GM18858 (cell line): ENCODE measurements around the gene MACROD2.
A peak's percentile ranks its signal among the peaks of the same experiment; 100 is the strongest.

Experiments
- ATAC-seq: cut with Tn5 transposase; IDR thresholded peaks from one replicate; pipeline ENCODE4 v1.9.1; 2021; ENCODE audit not compliant: unreplicated experiment

MACROD2 gene

DNA sequence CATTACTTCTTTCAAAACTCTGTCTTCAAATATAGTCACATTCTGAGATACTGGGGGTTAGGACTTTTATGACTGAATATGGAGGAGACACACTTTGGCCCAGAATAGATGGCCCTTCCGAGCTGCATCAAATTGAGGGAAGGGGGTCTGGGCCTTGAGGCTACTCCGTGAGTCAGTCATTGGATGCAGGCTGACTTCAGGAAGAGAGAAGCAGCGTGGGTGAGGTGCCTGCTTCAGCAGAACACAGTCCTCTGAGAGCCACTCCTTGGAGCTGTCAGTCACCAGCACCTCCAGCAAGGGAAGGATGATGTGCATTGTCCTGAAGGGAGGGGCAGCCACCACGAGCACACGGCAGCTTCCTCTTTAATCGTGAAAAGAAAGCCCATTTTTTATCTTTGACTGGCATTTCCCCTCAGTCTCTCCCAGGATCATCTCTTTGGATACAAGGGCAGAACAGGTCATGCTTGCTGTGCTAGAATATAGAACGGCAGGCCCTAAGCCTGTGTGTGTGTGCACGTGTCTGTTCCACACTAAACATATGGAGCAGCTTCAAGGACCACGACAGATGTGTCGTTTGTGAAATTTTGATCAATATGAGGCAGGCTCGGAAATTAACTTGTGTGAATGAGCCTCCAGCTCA, 1856.4 kb downstream of the MACROD2 start:
- ATAC-seq, result no peak

DNA sequence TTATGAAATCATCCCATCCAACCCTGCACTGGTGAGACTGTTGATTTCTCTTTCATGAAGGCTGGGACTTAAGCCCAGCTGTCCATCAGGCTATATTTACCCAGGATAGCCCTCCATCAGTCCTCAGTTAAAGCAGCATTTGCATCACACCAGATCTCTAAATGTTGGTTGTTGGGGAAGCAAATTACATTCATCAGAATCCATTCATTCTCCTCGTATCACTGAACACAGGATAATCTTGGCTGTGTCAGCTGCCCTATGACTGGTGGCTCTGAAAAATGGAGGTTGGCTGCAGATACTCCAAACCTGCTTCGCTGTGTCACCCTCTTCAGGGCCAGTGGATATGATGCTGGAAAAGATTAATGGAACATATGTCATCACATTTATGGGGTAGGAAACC, 1859.6 kb downstream of the MACROD2 start:
- ATAC-seq, result no peak

DNA sequence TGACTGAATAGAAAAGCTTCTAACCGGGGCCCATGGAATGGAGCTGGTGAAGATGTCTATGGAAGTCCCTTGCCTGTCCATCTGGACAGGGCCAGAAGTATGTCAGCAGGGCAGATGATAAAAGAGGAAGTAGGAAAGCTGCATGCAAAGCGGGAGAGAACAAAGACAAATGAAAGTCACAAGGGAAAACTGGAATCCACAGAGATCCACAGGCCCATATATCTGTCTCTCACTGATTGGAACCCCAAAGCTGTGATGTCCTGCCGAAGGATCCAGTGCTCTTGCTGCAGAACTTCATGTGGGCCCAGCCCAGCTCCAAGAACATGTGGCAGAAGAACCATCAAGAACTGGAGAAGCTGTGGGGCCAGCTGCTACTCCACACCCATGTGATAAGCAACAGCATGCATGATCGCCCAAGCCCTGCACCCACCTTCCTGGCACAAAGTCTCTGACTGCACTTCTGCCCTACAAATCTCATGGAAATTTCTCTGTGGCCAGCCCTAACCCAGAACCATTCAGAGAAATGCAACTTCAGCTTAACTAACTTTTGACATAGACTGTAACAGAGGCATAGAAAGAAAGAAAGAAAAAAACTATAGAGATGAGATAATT, 1862.0 kb downstream of the MACROD2 start:
- ATAC-seq, result peak; percentile 70

DNA sequence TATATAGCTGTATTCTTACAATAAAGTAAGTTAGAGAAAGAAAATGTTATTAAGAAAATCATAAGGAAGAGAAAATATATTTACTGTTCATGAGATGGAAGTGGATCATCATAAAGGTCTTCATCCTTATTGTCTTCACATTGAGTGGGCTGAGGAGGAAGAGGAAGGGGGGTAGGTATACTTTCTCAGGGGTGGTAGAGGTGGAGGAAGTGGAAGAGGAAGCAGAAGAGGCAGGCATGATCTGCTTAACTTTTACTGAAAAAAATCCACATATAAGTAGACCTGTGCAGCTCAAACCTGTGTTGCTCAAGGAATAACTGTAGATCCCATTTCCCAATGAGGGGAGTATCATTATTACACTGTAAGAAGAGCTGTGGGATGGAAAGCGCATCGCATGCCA, 1863.7 kb downstream of the MACROD2 start:
- no peak for ATAC-seq

DNA sequence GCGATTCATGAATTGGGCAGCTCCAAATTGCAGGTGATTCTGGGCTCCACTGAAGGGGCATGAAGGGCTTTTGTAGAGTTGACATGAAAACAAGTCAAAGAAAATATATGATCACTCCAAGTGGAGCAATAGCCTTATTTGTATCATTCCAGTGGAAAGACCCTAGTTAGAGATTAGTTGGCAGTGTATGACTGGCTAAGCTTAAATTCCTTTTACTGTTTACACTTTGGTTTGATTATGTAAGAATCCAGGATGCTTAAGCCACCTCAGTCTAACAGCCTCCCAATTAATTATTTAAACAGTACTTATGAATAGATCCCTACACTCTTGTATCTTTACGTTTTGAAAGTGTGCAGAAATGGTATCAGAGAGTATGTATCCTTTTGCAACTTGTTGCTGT, 1865.5 kb downstream of the MACROD2 start:
- ATAC-seq, result no peak

DNA sequence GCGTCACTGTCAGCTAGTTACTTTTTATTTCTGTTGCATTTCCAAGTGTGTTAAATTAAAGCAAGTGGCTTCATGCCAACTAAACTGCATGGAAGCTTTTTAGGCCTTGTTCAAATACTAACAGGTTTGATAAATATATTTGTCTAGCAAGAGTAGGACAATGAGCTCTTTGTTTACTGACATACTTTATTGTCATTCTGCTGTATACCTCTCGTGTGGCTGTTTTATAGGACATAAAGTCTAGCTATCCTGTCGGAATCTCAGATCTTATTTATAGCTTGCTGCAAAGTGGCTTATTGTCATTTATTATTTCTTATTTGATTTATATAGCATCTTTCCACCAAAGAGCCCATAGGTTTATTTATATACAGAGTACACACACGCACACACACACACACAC, 1866.9 kb downstream of the MACROD2 start:
- ATAC-seq, result no peak

DNA sequence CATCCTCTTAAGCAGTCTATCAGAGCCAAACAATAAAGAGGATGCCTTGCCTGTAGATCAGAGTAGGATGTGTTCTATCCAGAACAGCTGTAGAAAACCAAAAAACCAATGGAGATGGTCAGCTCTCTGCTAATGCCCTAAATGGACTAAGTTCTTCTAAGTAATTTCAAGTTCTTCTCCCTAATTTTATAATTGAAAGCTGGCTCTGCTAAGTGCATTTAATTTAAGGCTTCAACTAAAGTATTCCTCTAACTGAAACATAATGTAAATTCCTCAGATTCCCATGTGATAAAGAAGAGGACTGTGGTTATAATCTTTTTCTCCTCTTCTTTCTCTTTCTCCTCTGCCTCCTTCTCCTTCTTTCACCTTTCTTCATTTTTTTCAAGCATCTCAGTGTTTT, 1868.4 kb downstream of the MACROD2 start:
- no peak for ATAC-seq

DNA sequence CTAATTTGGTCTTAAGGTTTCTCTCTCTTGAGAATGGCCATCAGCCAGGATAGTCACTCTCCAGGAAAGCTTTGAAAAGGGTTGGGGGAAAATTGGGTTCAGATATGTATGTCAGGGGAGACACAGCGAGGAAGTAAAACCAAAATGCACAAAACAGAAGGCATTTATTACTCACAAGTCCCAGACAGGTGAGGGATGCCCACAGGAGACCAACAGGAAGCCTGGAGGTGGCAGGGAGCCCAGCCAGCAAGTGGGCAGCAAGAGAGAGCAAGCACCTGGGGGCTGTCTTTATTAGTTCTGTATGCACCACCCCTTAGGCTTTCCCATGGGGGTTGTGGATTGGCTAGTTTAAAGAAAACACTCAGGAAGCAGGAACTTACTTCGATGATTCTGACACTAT, 1870.2 kb downstream of the MACROD2 start:
- ATAC-seq, result no peak

DNA sequence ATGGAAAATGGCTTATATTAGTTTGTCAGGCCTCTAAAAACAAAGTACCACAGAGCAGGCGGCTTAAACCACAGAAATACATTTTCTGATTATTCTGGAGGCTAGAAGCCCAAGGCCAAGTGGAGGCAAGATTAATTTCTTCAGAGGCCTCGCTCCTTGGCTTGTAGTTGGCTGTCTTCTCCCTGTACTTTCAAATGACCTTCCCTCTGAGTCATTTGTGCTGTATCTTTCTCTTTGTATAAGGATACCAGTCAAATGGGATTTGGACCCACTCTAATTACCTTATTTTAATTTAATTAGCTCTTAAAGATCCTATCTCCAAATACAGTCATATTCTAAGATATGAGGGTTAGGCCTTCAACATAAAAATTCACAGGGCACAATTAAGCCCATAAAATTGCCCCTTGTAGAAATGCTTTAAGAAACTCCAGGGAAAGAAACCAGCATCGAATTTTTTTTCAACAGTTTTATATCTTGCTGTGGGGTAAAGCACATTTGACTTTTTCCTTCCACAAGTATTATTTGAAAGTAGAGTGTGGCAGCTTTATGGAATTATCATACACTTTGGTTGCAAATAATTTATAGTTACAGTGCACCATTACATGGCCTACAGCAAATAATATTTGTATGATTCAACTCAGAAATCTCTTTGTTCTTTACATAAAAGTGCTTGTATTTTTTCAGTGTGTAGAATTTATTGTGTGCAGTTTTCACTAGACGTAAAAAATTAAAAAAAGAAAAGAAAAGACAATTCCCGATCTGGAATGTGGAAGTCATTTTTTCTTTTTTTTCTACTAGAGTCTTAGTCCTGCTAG, 1871.8 kb downstream of the MACROD2 start:
- ATAC-seq, result no peak

DNA sequence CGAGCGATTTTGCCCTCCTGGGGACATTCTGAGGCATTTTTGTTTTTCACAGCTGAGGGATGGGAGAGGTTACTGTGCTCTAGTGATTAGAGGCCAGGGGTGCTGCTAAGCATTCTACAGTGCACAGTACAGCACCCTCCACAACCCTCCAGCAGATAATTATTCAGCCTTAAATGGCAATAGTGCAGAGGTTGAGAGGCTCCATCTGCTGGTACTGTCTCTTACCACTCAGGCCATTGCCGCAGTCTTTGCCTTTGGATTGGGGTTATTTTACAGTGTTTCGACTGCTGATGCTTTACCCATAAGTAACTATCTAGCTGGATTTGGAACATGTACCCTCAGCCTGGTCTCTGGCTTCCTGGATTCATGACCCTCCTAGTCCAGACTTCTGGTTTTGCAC, 1872.6 kb downstream of the MACROD2 start:
- no peak for ATAC-seq

DNA sequence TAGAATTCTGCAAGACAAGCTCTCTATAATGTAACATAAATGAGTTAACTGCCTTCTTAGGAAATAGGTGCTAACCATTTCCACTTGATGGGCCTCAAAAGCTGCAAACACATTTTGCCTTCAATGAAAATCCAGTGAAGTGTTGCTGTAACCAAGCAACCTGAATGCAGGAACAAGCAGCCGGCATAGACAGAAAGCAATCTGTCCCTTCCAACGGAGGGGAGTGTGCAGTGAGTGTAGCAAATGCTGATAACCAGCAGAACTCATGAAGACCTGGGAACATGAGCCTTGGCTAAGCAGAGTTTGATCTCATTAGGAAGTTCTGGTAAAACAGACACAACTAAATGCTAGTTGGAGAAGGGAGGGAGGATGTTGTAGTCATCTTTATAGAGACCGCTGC, 1880.1 kb downstream of the MACROD2 start:
- no peak for ATAC-seq

DNA sequence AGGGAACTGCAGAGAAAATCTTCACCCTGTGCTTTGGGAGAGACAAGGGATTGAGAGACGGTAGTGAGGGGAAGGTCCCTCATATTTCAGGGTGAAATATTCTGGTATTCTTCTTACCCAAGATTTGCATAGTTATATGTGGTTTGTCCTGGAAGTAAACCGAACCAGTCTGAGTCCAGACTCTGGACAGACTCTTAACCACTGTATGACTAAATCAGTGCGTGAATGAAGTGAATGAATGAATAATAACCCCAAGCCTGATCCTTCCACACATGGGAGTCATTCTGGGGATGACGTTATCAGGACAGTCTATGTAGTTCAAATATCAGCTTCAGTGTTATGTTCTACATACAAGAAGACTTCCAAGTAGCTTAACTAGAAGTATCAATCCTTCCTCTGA, 1887.2 kb downstream of the MACROD2 start:
- peak; percentile 41 for ATAC-seq

DNA sequence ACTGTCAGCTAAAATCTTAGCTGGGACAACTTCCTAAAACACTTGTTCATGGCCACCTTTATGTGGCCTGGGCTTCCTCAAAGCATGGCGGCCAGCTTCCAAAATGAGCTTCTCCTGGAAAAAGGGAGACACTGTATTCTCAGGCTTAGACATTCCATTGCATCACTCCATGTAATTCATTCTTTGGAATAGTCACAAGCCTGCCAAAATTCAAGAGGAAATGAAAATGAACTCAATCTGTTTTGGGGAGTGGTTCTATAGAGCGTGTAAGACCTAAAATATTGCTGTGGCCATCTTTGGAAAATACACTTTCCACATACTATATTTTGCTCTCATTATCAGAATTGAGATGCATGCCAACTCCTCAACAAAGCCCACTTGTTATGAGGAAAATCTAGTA, 1890.9 kb downstream of the MACROD2 start:
- ATAC-seq, result no peak

DNA sequence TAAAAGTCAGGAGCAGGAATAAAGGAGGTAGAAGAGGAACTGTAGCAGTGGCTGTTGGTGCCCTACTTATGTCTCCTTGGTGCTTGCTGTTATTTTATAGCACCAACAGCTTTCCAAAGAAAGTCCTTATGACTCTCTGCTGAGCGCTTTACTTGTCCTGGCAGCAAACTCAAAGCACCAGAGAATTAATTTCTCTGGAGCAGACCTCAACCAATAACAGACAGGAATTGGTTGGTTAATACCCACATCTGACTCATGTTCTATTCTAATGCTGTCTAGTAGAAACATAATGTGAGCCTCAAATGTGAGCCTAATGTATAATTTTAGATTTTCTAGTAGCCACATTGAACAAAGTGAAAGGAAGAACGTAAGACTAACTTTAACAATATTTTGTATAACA, 1892.1 kb downstream of the MACROD2 start:
- no peak for ATAC-seq

DNA sequence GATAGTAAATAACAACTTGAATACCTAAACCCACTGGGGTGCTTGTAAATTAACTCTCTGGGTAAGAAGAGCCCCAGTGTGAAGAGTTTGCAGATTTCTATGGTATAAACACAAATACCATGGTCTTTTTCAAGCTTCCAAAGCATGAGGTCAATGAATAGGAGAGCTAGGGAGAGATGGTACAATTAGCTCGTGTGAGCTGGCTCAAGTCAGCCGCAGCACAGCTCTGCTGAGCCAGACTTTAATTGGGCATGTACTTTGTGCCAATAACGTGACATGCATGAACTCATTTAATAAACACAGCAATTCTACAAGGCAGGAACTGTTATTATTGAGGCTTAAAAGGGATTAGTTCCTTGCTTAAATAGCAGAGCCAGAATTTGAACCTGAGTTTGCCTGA, 1893.7 kb downstream of the MACROD2 start:
- ATAC-seq, result no peak

DNA sequence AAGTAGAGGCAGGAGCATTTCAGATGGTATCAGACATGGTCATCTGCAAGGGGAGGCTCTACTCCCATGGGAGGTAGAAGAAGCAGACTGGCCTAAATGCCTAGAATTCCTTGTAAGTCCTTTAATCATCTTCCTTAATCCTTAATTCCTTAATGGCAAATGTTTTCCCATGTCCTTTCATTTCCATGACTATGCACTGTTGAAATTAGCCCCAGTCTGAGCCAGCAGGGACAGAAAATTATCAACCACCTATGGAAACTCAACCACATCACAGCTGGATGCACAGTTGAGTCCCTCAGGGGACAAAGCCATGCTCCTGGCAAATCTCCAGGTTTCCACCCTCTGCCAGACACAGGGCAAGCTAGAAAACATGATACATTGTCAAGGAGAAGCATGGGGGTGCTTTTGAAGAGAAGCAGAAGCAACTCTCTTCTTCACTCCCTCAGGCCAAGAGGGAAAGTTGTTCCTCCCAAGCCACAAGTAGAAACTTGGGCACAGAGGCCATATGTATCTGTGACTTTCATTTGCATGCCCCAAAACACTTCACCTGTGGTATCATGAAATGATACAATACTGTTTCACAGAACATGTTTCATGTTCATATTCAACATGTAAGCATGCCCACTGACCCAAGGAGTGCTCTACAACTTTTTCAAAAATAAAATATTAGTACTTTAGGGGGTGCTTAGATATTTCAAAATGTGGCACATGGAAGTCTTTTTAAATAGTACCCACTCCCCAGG, 1894.4 kb downstream of the MACROD2 start:
- no peak for ATAC-seq

DNA sequence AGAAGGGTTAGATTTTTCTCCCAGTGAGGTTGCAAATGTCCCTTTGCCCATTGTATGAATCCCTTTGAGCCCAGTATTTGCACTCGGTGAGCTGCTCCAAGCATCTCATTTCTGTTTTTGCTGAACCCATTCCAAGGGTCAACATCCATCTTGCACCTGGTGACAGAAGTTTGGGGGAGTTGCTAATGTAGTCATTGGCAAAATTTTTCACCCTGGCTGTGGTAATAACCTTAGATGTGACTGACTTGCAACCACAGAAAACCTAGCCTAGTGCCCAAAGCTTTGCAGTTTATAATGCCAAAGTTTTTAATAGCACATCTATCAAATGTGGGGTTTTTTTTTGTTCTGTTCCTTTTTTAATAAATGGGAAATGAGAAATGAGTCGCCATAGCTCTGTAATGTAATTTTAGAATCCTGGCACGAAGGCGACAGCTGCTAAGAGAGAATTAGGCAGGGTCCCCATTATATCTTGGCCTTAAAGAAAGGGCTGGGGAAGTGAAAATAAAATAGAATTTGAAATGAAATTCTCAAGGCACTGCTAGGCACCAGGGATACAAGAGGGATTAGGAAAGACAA, 1895.2 kb downstream of the MACROD2 start:
- ATAC-seq, result no peak

DNA sequence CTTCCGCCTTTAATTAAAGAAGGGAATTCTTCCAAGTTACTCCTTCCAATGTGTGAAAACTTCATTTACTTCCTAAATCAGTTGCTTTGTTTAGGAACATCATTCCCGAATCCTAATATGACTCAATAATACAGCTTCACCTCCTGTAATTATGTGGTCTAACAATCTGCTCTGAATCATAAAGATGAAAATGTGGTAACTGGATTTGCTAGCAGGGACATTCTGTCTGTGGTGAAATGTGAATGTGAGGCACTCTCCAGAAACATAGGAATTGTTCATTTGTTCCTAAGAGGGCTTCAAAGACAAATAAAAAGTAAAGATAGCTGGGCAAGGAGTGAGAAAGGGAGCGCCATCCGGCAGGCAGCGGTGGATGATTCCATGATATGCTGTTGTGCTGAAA, 1899.8 kb downstream of the MACROD2 start:
- no peak for ATAC-seq

DNA sequence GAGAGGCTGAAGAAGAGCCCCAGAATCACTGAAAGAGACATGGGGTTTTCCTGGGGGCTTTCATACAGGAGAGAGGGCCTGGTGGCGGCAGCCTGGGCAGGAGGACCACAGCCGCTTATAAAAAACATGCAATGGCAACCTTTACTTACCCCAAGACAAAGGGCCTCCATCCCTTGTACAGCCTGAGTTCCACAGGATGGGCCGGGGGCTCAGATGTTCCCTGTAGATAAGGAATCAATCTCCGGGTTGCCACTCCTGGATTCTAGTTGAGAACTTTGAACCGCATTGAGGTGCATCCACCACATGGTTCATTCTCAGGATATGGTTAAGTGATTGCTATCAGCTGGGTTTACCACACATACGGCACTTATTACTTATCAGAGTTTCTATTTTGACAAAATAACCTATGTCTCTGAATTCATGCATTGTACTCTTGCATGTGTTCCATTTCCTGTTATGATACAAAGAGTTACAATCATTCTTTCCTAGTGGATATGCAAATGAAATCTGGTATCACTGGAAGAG, 1900.3 kb downstream of the MACROD2 start:
- ATAC-seq, result peak; percentile 93

DNA sequence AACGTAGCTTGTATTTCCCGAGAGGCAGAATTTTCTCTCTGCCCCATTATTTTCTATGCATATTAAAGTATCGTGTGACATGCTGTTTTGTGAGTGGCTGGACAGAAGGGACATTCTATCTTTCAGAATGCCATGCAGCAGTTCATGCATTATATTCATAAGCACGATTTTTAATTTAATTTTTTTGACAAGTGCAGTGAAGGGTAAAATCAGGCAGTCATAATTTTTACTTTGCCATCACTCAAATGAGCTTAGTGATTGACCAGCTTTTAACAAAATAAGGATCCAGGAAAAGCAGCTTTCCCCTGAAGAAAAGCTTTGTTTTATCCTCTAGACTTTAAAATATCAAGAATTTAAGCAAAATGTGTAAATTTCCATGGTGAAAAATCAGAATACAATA, 1904.7 kb downstream of the MACROD2 start:
- ATAC-seq, result no peak

DNA sequence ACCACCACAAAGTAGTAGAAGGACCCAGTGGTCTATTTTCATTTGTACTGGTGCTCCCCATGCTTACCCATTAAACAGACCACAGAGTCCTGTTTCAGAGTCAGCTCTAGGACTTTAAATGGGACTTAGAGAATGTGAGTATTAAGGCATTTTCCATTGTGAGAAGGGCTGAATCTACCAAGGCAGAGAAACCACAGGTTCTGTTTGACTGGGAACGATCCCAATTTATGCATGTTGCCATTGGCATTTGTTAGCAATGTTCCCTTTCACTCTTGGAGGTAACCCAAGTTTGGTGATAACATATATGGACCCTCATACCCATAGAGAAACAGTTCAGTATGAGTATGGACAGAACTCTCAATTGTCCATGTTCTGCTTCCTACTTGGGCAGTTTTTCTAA, 1905.1 kb downstream of the MACROD2 start:
- no peak for ATAC-seq
